HG02571 (cell line): ENCODE data around the gene MRPL51.
A peak's percentile ranks its signal among the peaks of the same experiment; 100 is the strongest.
"Not testable (repeated sequence)": the region's sequence is repeated elsewhere in the genome, so short reads cannot be mapped to it uniquely, and the experiment has no call there.

Experiments
- ATAC-seq: cut with Tn5 transposase; IDR thresholded peaks from one replicate; pipeline ENCODE4 v1.9.1; 2021; ENCODE audit warnings: mild to moderate bottlenecking, moderate library complexity; ENCODE audit not compliant: unreplicated experiment

MRPL51 gene

GRCh38 chr12:6492838-6493496, at the start of gene MRPL51:
Gene MRPL51 (minus strand): TSS chr12:6493262. CDS start chr12:6493136, 126 bp downstream.
- peak; percentile 65 for ATAC-seq

- no peak for ATAC-seq
Measured at GRCh38 chr12:6542209-6543009, 49.3 kb upstream of the MRPL51 start.

GRCh38 chr12:6541371-6542165, 48.5 kb upstream of the MRPL51 start:
- ATAC-seq, result no peak

- no peak for ATAC-seq
Measured at GRCh38 chr12:6540181-6540877, 47.3 kb upstream of the MRPL51 start.

GRCh38 chr12:6539707-6540134, 46.7 kb upstream of the MRPL51 start:
- ATAC-seq, result no peak

- ATAC-seq, result no peak
Measured at GRCh38 chr12:6539314-6539682, 46.2 kb upstream of the MRPL51 start.

- ATAC-seq, result no peak
Measured at GRCh38 chr12:6538420-6539313, 45.6 kb upstream of the MRPL51 start.

GRCh38 chr12:6537580-6538419, 44.7 kb upstream of the MRPL51 start:
- not testable (repeated sequence) for ATAC-seq

- ATAC-seq, result no peak
Measured at GRCh38 chr12:6536894-6537579, 44.0 kb upstream of the MRPL51 start.

GRCh38 chr12:6535960-6536847, 43.1 kb upstream of the MRPL51 start:
- no peak for ATAC-seq

GRCh38 chr12:6535697-6535946, 42.6 kb upstream of the MRPL51 start:
- ATAC-seq, result no peak

GRCh38 chr12:6534945-6535696, 42.1 kb upstream of the MRPL51 start:
- ATAC-seq, result peak; percentile 5

- no peak for ATAC-seq
Measured at GRCh38 chr12:6534695-6534944, 41.6 kb upstream of the MRPL51 start.

- peak; percentile 58 for ATAC-seq
Measured at GRCh38 chr12:6533923-6534694, 41.0 kb upstream of the MRPL51 start, which contains the start of gene GAPDH. Gene GAPDH (plus strand): TSS chr12:6534517. CDS start chr12:6534833, 316 bp downstream.

GRCh38 chr12:6533653-6533922, 40.5 kb upstream of the MRPL51 start:
- no peak for ATAC-seq

GRCh38 chr12:6532927-6533652, 40.0 kb upstream of the MRPL51 start:
- peak; percentile 8 for ATAC-seq
